SIG-M5 (cell line): ENCODE data around the gene FOXP4.

Experiments used
- DNase-seq: peaks from one replicate; lab custom pipeline; 2025; lab: John Stamatoyannopoulos, UW

The FOXP4 gene

GRCh38 chr6:41644297-41644879 lies 98.2 kb downstream of the FOXP4 start:
- no peak for DNase-seq

GRCh38 chr6:41645007-41645618 lies 98.9 kb downstream of the FOXP4 start:
- no peak for DNase-seq

GRCh38 chr6:41646026-41646795 lies 100.0 kb downstream of the FOXP4 start:
- DNase-seq = no peak

GRCh38 chr6:41647061-41647511 lies 100.9 kb downstream of the FOXP4 start:
- DNase-seq = no peak

GRCh38 chr6:41648070-41648585 lies 101.9 kb downstream of the FOXP4 start:
- no peak for DNase-seq

GRCh38 chr6:41648921-41649320 lies 102.7 kb downstream of the FOXP4 start:
- DNase-seq = no peak

- no peak for DNase-seq
Measured at GRCh38 chr6:41649596-41649995, 103.4 kb downstream of the FOXP4 start.

GRCh38 chr6:41650120-41650519 lies 103.9 kb downstream of the FOXP4 start:
- DNase-seq = no peak

GRCh38 chr6:41651246-41651961 lies 105.2 kb downstream of the FOXP4 start:
- no peak for DNase-seq
